ENCODE data around the gene TRAPPC12.

TRAPPC12 gene

GRCh38 chr2:3428577-3428976 lies 49.1 kb downstream of the TRAPPC12 start:
- TF ChIP-seq TAF1 (IDR thresholded peaks at IDR 0.05; ENCODE audit: borderline replicate concordance, low read depth, low read length) (no peak), POLR2A (IDR thresholded peaks at IDR 0.05; ENCODE audit: low read depth, low read length) (no peak), POLR2AphosphoS5 (IDR thresholded peaks at IDR 0.05; ENCODE audit: low read depth, low read length) (no peak)
- DNase-seq (ENCODE audit: insufficient read length) (no peak), FAIRE-seq (no peak)

GRCh38 chr2:3429066-3429610 lies 49.6 kb downstream of the TRAPPC12 start:
- no peak for DNase-seq (ENCODE audit: insufficient read length)
- FAIRE-seq: no peak
- TF ChIP-seq POLR2A (IDR thresholded peaks at IDR 0.05; ENCODE audit: low read depth, low read length) (no peak), POLR2AphosphoS5 (IDR thresholded peaks at IDR 0.05; ENCODE audit: low read depth, low read length) (no peak), TAF1 (IDR thresholded peaks at IDR 0.05; ENCODE audit: borderline replicate concordance, low read depth, low read length) (no peak)

- FAIRE-seq: no peak
- no peak for DNase-seq (ENCODE audit: insufficient read length)
- TF ChIP-seq TAF1 (IDR thresholded peaks at IDR 0.05; ENCODE audit: borderline replicate concordance, low read depth, low read length) (no peak), POLR2AphosphoS5 (IDR thresholded peaks at IDR 0.05; ENCODE audit: low read depth, low read length) (no peak), POLR2A (IDR thresholded peaks at IDR 0.05; ENCODE audit: low read depth, low read length) (no peak)
Observed at GRCh38 chr2:3430172-3430571, 50.7 kb downstream of the TRAPPC12 start.

GRCh38 chr2:3430740-3431490 lies 51.4 kb downstream of the TRAPPC12 start:
- no peak for DNase-seq (ENCODE audit: insufficient read length)
- no peak for FAIRE-seq
- no peak for TF ChIP-seq POLR2AphosphoS5 (IDR thresholded peaks at IDR 0.05; ENCODE audit: low read depth, low read length)
- TF ChIP-seq TAF1 (IDR thresholded peaks at IDR 0.05; ENCODE audit: borderline replicate concordance, low read depth, low read length): no peak
- TF ChIP-seq POLR2A (IDR thresholded peaks at IDR 0.05; ENCODE audit: low read depth, low read length): no peak

GRCh38 chr2:3432067-3432466 lies 52.6 kb downstream of the TRAPPC12 start:
- FAIRE-seq (no peak), DNase-seq (ENCODE audit: insufficient read length) (no peak)
- TF ChIP-seq POLR2AphosphoS5 (IDR thresholded peaks at IDR 0.05; ENCODE audit: low read depth, low read length) (no peak), POLR2A (IDR thresholded peaks at IDR 0.05; ENCODE audit: low read depth, low read length) (no peak), TAF1 (IDR thresholded peaks at IDR 0.05; ENCODE audit: borderline replicate concordance, low read depth, low read length) (no peak)

- FAIRE-seq: no peak
- TF ChIP-seq TAF1 (IDR thresholded peaks at IDR 0.05; ENCODE audit: borderline replicate concordance, low read depth, low read length) (no peak), POLR2AphosphoS5 (IDR thresholded peaks at IDR 0.05; ENCODE audit: low read depth, low read length) (no peak), POLR2A (IDR thresholded peaks at IDR 0.05; ENCODE audit: low read depth, low read length) (no peak)
- no peak for DNase-seq (ENCODE audit: insufficient read length)
Observed at GRCh38 chr2:3432693-3433338, 53.3 kb downstream of the TRAPPC12 start.

GRCh38 chr2:3433339-3433699 lies 53.8 kb downstream of the TRAPPC12 start:
- TF ChIP-seq POLR2A (IDR thresholded peaks at IDR 0.05; ENCODE audit: low read depth, low read length): no peak
- TF ChIP-seq POLR2AphosphoS5 (IDR thresholded peaks at IDR 0.05; ENCODE audit: low read depth, low read length): no peak
- no peak for TF ChIP-seq TAF1 (IDR thresholded peaks at IDR 0.05; ENCODE audit: borderline replicate concordance, low read depth, low read length)
- FAIRE-seq (no peak), DNase-seq (ENCODE audit: insufficient read length) (no peak)

GRCh38 chr2:3433776-3434400 lies 54.4 kb downstream of the TRAPPC12 start:
- no peak for DNase-seq (ENCODE audit: insufficient read length)
- no peak for FAIRE-seq
- TF ChIP-seq TAF1 (IDR thresholded peaks at IDR 0.05; ENCODE audit: borderline replicate concordance, low read depth, low read length): no peak
- TF ChIP-seq POLR2AphosphoS5 (IDR thresholded peaks at IDR 0.05; ENCODE audit: low read depth, low read length): no peak
- no peak for TF ChIP-seq POLR2A (IDR thresholded peaks at IDR 0.05; ENCODE audit: low read depth, low read length)

GRCh38 chr2:3434654-3435053 lies 55.2 kb downstream of the TRAPPC12 start:
- TF ChIP-seq TAF1 (IDR thresholded peaks at IDR 0.05; ENCODE audit: borderline replicate concordance, low read depth, low read length) (no peak), POLR2A (IDR thresholded peaks at IDR 0.05; ENCODE audit: low read depth, low read length) (no peak), POLR2AphosphoS5 (IDR thresholded peaks at IDR 0.05; ENCODE audit: low read depth, low read length) (no peak)
- FAIRE-seq (no peak), DNase-seq (ENCODE audit: insufficient read length) (no peak)

- FAIRE-seq (no peak), DNase-seq (ENCODE audit: insufficient read length) (no peak)
- TF ChIP-seq POLR2A (IDR thresholded peaks at IDR 0.05; ENCODE audit: low read depth, low read length): no peak
- TF ChIP-seq POLR2AphosphoS5 (IDR thresholded peaks at IDR 0.05; ENCODE audit: low read depth, low read length): no peak
- TF ChIP-seq TAF1 (IDR thresholded peaks at IDR 0.05; ENCODE audit: borderline replicate concordance, low read depth, low read length): no peak
Observed at GRCh38 chr2:3435445-3435844, 56.0 kb downstream of the TRAPPC12 start.

GRCh38 chr2:3440477-3440876 lies 61.0 kb downstream of the TRAPPC12 start:
- no peak for FAIRE-seq
- no peak for TF ChIP-seq POLR2AphosphoS5 (IDR thresholded peaks at IDR 0.05; ENCODE audit: low read depth, low read length)
- no peak for TF ChIP-seq TAF1 (IDR thresholded peaks at IDR 0.05; ENCODE audit: borderline replicate concordance, low read depth, low read length)
- no peak for TF ChIP-seq POLR2A (IDR thresholded peaks at IDR 0.05; ENCODE audit: low read depth, low read length)
- no peak for DNase-seq (ENCODE audit: insufficient read length)

Measured in GM12892 (cell line).